ENCODE results near the gene CASP12.

GRCh38 chr11:104873252-104873651, 25.0 kb downstream of the CASP12 start:
- TF ChIP-seq CTCF (IDR thresholded peaks at IDR 0.05; ENCODE audit: low read length) (peak; percentile 44; the same call in 1 of the 2 replicates), EZH2 (IDR thresholded peaks at IDR 0.05; ENCODE audit: borderline replicate concordance, low read length) (no peak)

Data from OCI-LY1 (cell line).